GM15510 (cell line): ENCODE data around the gene MAP1LC3A.

ENCODE experiments used
- POLR2A ChIP-seq: IDR thresholded peaks from 3 replicates; pipeline ENCODE4 v1.6.1; 2011; ENCODE audit warnings: borderline replicate concordance; ENCODE audit not compliant: insufficient read length; ENCODE audit errors: extremely low read depth

The MAP1LC3A gene

DNA sequence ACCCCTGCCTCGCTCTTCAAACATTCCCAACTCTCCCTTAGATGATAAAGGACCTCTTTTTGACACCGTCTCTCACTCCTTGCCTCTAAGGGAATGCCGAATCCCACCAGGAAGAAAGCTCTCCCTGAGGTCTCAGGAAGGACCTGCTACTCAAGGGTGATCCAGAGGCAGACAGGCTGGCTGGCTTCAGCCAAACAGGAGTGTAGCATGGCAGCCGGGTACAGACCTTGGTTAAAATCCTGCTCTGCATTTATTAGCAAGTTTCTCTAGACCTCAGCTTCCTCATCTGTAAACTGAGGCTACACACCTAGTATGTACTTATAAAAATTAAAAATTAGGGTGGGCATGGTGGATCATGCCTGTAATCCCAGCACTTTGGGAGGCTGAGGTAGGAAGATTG lies 17.2 kb downstream of the MAP1LC3A start:
- TF ChIP-seq POLR2A, result no peak

- TF ChIP-seq POLR2A, result no peak
Measured at GRCh38 chr20:34577061-34577460, 18.5 kb downstream of the MAP1LC3A start.

GRCh38 chr20:34578025-34578424 lies 19.5 kb downstream of the MAP1LC3A start:
- TF ChIP-seq POLR2A, result no peak

- TF ChIP-seq POLR2A, result no peak
Measured at GRCh38 chr20:34578521-34578920, 20.0 kb downstream of the MAP1LC3A start.

GRCh38 chr20:34579191-34579978 lies 20.9 kb downstream of the MAP1LC3A start:
- no peak for TF ChIP-seq POLR2A

GRCh38 chr20:34579979-34580940 lies 21.7 kb downstream of the MAP1LC3A start:
- TF ChIP-seq POLR2A, result no peak

DNA sequence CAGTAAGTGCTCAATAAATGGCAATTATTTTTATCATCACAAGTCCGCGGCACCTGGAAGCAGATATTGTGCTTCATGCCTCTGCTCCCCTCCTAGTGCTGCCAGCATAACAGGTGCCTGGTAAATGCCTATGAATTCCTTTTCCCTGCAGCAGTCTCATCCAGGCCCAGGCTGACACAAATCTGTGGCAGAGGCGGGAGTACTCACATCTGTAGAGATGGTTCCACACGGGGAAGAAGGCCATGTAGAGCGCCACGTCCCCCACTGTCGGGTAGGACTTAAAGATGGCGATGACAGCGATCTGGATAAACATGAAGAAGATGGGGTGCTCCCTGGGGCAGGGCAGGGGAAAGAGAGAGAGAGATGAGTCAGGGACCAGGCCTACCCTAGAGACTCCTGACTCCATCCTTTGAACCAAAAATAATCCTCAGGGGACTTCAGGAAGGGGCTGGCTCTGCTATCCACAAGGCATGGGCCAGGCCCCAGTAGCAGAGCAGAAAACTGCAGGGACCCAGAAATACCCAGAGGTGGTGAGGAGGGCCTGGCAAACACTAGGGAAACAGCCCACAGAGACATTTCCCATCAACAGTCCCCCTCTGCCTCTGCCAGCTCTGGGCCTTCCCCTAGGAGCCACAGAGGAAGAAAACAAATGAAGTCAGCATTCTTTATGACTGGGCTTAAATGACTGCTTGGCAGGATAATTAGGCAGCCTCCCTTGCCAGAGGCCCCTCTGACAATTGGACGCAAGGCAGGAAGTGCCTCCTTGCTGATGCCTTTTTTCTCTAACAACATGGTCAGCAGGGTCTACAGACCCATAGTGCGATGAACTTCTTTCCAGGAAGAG lies 23.0 kb downstream of the MAP1LC3A start:
- no peak for TF ChIP-seq POLR2A

- no peak for TF ChIP-seq POLR2A
Measured at GRCh38 chr20:34582221-34582620, 23.7 kb downstream of the MAP1LC3A start.

DNA sequence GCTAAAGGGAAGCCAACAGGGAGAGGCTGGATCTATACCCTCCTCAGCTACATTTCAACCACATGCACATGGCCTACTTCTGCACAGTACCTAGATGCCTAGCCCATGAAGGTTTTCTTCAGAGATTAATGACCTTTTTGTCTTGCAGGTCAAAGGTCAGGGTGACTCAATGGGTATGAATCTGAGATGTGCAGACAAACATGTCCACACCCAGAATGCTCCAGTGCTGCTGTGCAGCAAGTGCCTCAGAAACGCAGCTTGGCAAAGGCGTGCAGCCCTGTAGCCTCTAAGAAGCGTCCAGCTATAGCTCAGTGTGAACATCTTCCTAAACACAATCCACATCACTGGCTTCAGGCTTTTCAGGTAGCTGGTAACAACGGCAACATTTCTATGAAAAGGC lies 24.4 kb downstream of the MAP1LC3A start:
- TF ChIP-seq POLR2A, result no peak

DNA sequence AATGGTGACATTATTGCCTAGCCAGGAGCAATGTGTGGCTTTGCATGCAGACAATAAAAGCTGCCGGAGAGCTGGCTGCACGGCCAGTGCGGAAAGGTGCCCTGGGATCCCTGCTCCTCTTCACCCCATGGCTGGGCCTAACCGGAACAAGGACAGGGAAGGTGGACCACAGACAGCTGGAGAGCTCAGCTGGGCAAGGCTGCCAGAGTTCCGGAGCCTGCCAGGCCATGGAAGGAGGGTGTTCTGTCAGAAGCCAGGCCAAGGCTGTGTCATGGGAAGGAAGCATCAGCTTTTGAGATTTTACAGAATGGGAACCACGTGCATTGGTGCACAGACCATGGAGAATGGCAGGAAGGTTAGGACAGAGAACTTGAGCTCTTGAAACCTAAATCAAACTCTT lies 25.0 kb downstream of the MAP1LC3A start:
- TF ChIP-seq POLR2A, result no peak

DNA sequence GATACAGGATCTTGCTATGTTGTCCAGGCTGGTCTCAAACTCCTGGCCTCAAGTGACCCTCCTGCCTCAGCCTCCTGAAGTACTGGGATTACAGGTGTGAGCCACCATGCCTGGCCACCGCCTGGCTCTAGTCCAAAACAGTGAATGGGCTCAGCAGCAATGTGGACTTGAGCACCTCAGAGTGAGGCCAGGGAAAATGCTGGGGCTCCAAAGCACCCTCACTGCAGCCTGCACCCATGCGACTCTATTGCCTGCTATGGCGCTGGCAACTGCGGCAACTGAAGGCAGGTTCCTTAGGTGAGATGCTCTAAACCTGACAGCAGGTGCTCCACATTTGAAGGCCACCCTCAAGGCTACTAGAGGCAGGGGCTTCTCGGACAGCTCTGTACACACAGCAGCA lies 26.5 kb downstream of the MAP1LC3A start:
- no peak for TF ChIP-seq POLR2A

GRCh38 chr20:34586488-34587163 lies 28.1 kb downstream of the MAP1LC3A start:
- TF ChIP-seq POLR2A, result no peak

DNA sequence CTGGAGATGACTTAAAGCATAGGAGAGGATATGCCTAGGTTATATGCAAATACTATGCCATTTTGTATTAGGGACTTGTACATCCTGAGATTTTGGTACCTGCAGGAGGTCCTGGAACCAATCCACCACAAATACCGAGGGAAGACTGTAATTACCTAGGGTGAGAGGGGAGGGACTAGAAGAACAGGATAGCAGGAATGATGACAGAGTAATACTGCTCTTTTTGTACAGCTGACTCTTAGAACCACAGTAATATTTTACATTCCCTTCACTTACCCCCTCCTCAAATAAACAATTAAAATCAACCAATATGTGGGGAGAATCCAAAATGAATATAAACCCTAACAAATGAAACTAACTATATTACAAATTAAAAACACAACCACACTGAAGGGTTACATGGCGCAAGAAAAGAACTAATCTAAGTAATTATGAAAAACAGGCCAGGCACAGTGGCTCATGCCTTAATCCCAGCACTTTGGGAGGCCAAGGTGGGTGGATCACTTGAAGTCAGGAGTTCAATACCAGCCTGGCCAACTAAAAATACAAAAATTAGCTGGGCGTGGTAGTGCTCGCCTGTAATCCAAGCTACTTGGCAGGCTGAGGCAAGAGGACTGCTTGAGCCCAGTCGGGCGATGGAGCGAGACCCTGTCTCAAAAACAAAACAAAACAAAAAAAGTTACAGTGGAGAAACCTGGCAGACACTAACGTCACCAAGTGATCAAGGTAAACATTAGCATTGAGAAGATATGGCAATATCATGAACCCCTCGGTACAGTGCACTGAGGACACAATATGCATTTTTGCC lies 37.1 kb downstream of the MAP1LC3A start:
- TF ChIP-seq POLR2A, result no peak

GRCh38 chr20:34600892-34601653 lies 42.6 kb downstream of the MAP1LC3A start:
- TF ChIP-seq POLR2A, result no peak
